Gastrocnemius medialis (tissue), 4 donors: Measurements from ENCODE around the gene RPL38. TPM values are rescaled to one million over a fixed set of nuclear protein-coding genes. Genes with fewer than 3 reads are reported as not detected.
A peak's percentile ranks its signal among the peaks of the same experiment; 100 is the strongest.

Source experiments
- ATAC-seq, 2 donors: fragments of 150-250 bp; one replicate each; pipeline ENCODE4 v1.9.1; 2016
- DNase-seq, 2 donors: peaks; one replicate each; pipeline ENCODE4 v3.0.0-alpha.2; 2019
- H3K27ac ChIP-seq, 4 donors: fragments of 200-600 bp; sonication (generic); 1 replicate in 1 of 4; 2 replicates in 3 of 4; pipeline ENCODE4 v1.5.1; 2016 to 2018; ENCODE audit warnings: mild to moderate bottlenecking in 2 of 4, moderate library complexity in 1 of 4
- H3K27me3 ChIP-seq, 3 donors: fragments of 200-600 bp; sonication (generic) in 2 of 3; 1 replicate in 1 of 3; 2 replicates in 2 of 3; pipeline versions ENCODE4 v1.5.1 to v1.6.0; 2016 to 2019; ENCODE audit warnings: mild to moderate bottlenecking in 1 of 3, moderate library complexity in 1 of 3
- H3K36me3 ChIP-seq, 2 donors: fragments of 200-600 bp; sonication (generic) in 1 of 2; one replicate each; pipeline ENCODE4 v1.5.1; 2017 to 2018
- H3K4me1 ChIP-seq, 2 donors: fragments of 200-600 bp; sonication (generic) in 1 of 2; one replicate each; pipeline ENCODE4 v1.5.1; 2016 to 2017; ENCODE audit warnings: mild to moderate bottlenecking in 2 of 2
- H3K4me3 ChIP-seq, 4 donors: fragments of 200-600 bp; sonication (generic) in 3 of 4; 1 replicate in 1 of 4; 2 replicates in 3 of 4; pipeline ENCODE4 v1.5.1; 2016 to 2019; ENCODE audit warnings: mild to moderate bottlenecking in 2 of 4
- H3K9me3 ChIP-seq, 3 donors: fragments of 200-600 bp; sonication (generic) in 2 of 3; 1 replicate in 1 of 3; 2 replicates in 2 of 3; pipeline ENCODE4 v1.5.1; 2016 to 2019
- CTCF ChIP-seq, 5 experiments: fragments of 450-650 bp in 3 of 5; fragments of 200-600 bp in 2 of 5; sonication (generic) in 2 of 5; IDR thresholded peaks in 4 of 5; conservative IDR thresholded peaks in 1 of 5; 1 replicate in 4 of 5; 2 replicates in 1 of 5; pipeline ENCODE4 v1.5.1; 2016 to 2019; ENCODE audit warnings: antibody characterized with exemption in 5 of 5, mild to moderate bottlenecking in 3 of 5, moderate library complexity in 3 of 5
- POLR2A ChIP-seq, 2 donors: fragments of 450-650 bp; IDR thresholded peaks; one replicate each; pipeline ENCODE4 v1.6.1; 2017; ENCODE audit warnings: antibody characterized with exemption in 2 of 2, mild to moderate bottlenecking in 2 of 2, moderate library complexity in 2 of 2
- in situ Hi-C, 4 donors: fragments of 200-750 bp; cut with MboI; loops; one replicate each; pipeline versions ENCODE4 v1.15.0 to v1.8.0; 2017; ENCODE audit warnings: low sequenced_read_pairs in 4 of 4
- intact Hi-C: fragments of 100-400 bp; cut with DNase I; formaldehyde crosslinking; loops from one replicate; pipeline ENCODE4 v1.15.1; 2023; ENCODE audit warnings: low total_unique reads
- total RNA-seq, 4 donors: library from RNA; depleted of rRNA; stranded (reverse); fragments of >200 nt; gene quantifications; one replicate each; pipeline versions ENCODE4 v1.1.0 to v1.2.3, GENCODE V29; 2016

The RPL38 gene
- total RNA-seq, 4 donors from 2014 or later: 346 to 472 (median 443) TPM

GRCh38 chr17:74200112-74200511, 3.4 kb upstream of the RPL38 start:
- intact Hi-C loops: no loop called here

GRCh38 chr17:74201250-74201649, 2.2 kb upstream of the RPL38 start:
- Histone ChIP-seq H3K36me3 (peaks cover 0 to 16% of the 10 kb centered on the region in 2 donors), H3K27me3 (peaks cover 6 to 24% (median 7%) of the 10 kb centered on the region in 3 donors), H3K9me3 (no peaks in the 10 kb centered on the region), H3K4me3 (no peak overlapping the region), H3K4me1 (peaks cover 15 to 22% of the 10 kb centered on the region in 2 donors), H3K27ac (no peak overlapping the region)
- peak in 1 of 2 donors; percentile 36 for DNase-seq
- TF ChIP-seq CTCF (IDR thresholded peaks at IDR 0.05 in 4 of 5, conservative IDR thresholded peaks at IDR 0.05 in 1 of 5) (no peak), POLR2A (IDR thresholded peaks at IDR 0.05) (no peak)
- in situ Hi-C loops (loop anchor here in 3 of 4 donors (10.0 to 25.0 kb wide), 3 partner anchors 161 to 286 kb away; partner anchors contain the start of genes BTBD17 (in 3 of the 3) and GPR142 (in 3 of the 3)), intact Hi-C loops (no loop called here)
- no peak for ATAC-seq

More at GRCh38 chr17:74200112-74200511, 3.4 kb upstream of the RPL38 start:
- ATAC-seq: no peak
- Histone ChIP-seq H3K36me3 (peaks cover 0 to 5% of the 10 kb centered on the region in 2 donors), H3K27ac (no peak overlapping the region), H3K4me1 (peaks cover 10% of the 10 kb centered on the region in 2 donors), H3K9me3 (no peaks in the 10 kb centered on the region), H3K27me3 (peaks cover 12 to 33% (median 14%) of the 10 kb centered on the region in 3 donors), H3K4me3 (no peak overlapping the region)
- TF ChIP-seq CTCF (IDR thresholded peaks at IDR 0.05 in 4 of 5, conservative IDR thresholded peaks at IDR 0.05 in 1 of 5): no peak
- TF ChIP-seq POLR2A (IDR thresholded peaks at IDR 0.05): no peak
- in situ Hi-C loops: loop anchor here in 3 of 4 donors (10.0 to 25.0 kb wide), 3 partner anchors 162 to 287 kb away; partner anchors contain the start of genes BTBD17 (in 3 of the 3) and GPR142 (in 3 of the 3)
- no peak for DNase-seq

- in situ Hi-C loops (loop anchor here in 3 of 4 donors (10.0 to 25.0 kb wide), 3 partner anchors 160 to 285 kb away; partner anchors contain the start of genes BTBD17 (in 3 of the 3) and GPR142 (in 3 of the 3)), intact Hi-C loops (no loop called here)
- Histone ChIP-seq H3K27me3 (peaks cover 0 to 17% (median under 1%) of the 10 kb centered on the region in 3 donors), H3K4me3 (no peak overlapping the region), H3K4me1 (peaks cover 17 to 26% of the 10 kb centered on the region in 2 donors), H3K36me3 (peaks cover 0 to 20% of the 10 kb centered on the region in 2 donors), H3K27ac (no peak overlapping the region), H3K9me3 (no peaks in the 10 kb centered on the region)
- TF ChIP-seq CTCF (IDR thresholded peaks at IDR 0.05 in 4 of 5, conservative IDR thresholded peaks at IDR 0.05 in 1 of 5) (no peak), POLR2A (IDR thresholded peaks at IDR 0.05) (no peak)
- DNase-seq (no peak), ATAC-seq (no peak)
These were observed 1.5 kb upstream of the RPL38 start for GRCh38 chr17:74201948-74202347.

- Histone ChIP-seq H3K27me3 (peaks cover 0 to 13% (median 0%) of the 10 kb centered on the region in 3 donors), H3K36me3 (peaks cover 0 to 30% of the 10 kb centered on the region in 2 donors), H3K4me1 (peaks cover 21 to 36% of the 10 kb centered on the region in 2 donors), H3K4me3 (peak overlapping the region in 3 of 4 donors; percentile 80 to 93 (median 92)), H3K27ac (no peak overlapping the region), H3K9me3 (no peaks in the 10 kb centered on the region)
- ATAC-seq: peak in 1 of 2 donors; percentile 4
- DNase-seq: no peak
- TF ChIP-seq POLR2A (IDR thresholded peaks at IDR 0.05) (no peak), CTCF (IDR thresholded peaks at IDR 0.05 in 4 of 5, conservative IDR thresholded peaks at IDR 0.05 in 1 of 5) (no peak)
- intact Hi-C loops (loop anchor here (1.0 kb wide), 1 partner anchor 10 kb away; the partner anchor contains the start of gene TTYH2), in situ Hi-C loops (loop anchor here in 3 of 4 donors (10.0 to 25.0 kb wide), 3 partner anchors 159 to 284 kb away; partner anchors contain the start of genes BTBD17 (in 3 of the 3) and GPR142 (in 3 of the 3))
These were observed 540 bp upstream of the RPL38 start for GRCh38 chr17:74202938-74203337.
